Measurements from ENCODE around the gene SSX7.
A peak's percentile ranks its signal among the peaks of the same experiment; 100 is the strongest.
"Not testable (repeated sequence)": the region's sequence is repeated elsewhere in the genome, so short reads cannot be mapped to it uniquely, and the experiment has no call there.

The SSX7 gene, protein sequence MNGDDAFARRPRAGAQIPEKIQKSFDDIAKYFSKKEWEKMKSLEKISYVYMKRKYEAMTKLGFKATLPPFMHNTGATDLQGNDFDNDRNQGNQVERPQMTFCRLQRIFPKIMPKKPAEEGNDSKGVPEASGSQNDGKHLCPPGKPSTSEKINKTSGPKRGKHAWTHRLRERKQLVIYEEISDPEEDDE

DNA sequence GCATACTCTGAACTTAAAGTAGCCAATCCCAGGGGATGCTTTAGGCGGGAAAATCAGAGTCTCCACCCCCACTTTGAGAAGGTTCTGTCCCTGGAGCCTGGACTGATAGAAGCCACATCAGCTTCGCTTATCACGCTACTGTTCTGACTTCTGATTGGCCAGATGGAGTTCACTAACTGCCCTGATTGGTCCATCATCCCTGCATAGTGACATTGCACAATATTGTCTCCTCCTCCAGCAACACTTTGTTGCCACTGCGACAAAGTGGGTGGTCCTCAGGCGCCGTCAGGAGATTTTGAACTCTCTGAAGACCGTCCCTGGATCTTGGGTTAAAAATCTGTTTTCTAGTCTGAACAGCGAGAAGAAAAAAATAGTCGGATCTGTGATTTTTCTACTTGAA lies at the start of gene SSX7:
Gene SSX7 (minus strand): TSS at position 101 of the 400 bp plus-strand sequence. CDS start 1,428 bp downstream, outside the sequence.
- H3K27me3 ChIP-seq = peaks cover 57 to 91% (median 78%) of the 10 kb centered on the region in 11 experiments
- H4K20me1 ChIP-seq, H3K9ac ChIP-seq, H3K27ac ChIP-seq, H3K36me3 ChIP-seq, H3K4me2 ChIP-seq, H3K4me3 ChIP-seq: not testable (repeated sequence)
- H3K9me3 ChIP-seq (replicated peaks in 1 of 11) = peaks cover 0 to 17% (median 7%) of the 10 kb centered on the region in 11 experiments; a peak in 9 of 22 replicates
- peaks cover 0 to 18% (median 4%) of the 10 kb centered on the region in 10 experiments; a peak in 10 of 20 replicates for H3K4me1 ChIP-seq
- 0 out of 22 replicates have a peak, but pooled peaks of 1 of the 11 experiments have one; percentile 19 for TF ChIP-seq Cebpa-rat (IDR thresholded peaks at IDR 0.05)

DNA sequence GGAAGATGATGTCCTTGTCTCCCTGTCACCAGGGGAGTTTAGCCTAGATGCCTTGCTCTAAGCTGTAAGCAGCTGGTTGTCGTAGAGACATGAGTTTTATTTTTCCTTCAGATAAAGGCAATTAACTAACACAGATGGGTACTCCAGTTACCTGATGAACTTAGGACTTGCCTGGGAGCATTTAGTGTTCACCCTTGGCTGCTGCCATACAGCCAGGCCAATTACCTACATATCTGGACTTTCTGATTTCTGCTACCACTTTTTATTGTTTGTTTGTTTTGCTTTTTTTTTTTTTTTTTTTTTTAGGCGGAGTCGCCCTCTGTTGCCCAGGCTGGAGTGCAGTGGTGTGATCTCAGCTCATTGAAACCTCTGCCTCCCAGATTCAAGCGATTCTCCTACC lies 37.3 kb upstream of the SSX7 start:
- H3K4me2 ChIP-seq; H3K4me1 ChIP-seq; H4K20me1 ChIP-seq; H3K4me3 ChIP-seq; H3K9ac ChIP-seq; H3K27me3 ChIP-seq; H3K27ac ChIP-seq; H3K36me3 ChIP-seq; H3K9me3 ChIP-seq (replicated peaks in 1 of 11): not testable (repeated sequence)

DNA sequence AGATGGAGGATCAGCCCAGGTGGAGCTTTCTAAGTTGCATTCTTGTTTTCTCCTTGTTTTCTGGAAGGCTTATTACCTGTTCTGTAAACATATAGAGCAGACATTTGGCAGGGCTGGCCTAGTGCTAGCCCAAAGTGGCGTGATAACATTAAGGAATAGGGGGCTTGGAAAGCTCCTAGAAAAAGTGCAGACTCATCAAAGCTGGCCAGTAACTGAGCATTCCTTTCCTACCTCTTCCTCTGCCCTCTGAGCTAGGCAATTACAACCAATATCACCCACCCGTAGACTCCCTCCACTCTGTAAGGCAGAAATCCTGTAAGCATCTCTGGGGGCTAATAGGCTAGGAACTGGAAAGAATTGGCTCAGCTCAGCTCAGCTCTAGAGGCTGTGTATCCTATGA lies 7.5 kb upstream of the SSX7 start:
- H4K20me1 ChIP-seq; H3K4me1 ChIP-seq; H3K4me2 ChIP-seq; H3K4me3 ChIP-seq; H3K9me3 ChIP-seq (replicated peaks in 1 of 11); H3K27ac ChIP-seq; H3K9ac ChIP-seq; H3K36me3 ChIP-seq: not testable (repeated sequence)
- H3K27me3 ChIP-seq = peaks cover 74 to 92% (median 87%) of the 10 kb centered on the region in 11 experiments

DNA sequence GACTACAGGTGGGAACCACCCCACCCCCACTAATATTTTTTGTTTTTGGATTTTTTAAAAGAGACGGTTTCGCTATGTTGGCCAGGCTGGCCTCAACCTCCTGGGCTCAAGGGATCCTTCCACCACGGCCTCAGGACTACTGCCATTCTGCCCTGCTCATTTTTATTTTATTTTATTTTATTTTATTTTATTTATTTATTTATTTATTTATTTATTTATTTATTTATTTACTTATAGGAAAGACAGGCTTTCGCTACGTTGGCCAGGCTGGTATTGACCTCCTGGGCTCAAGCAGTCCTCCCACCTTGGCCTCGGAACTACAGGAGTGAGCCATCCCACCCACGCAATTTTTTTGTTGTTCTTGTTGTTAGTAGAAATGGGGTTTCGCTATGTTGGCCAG lies 775 bp upstream of the SSX7 start:
- H3K4me2 ChIP-seq, H3K27ac ChIP-seq, H3K9ac ChIP-seq, H4K20me1 ChIP-seq, H3K36me3 ChIP-seq, H3K4me3 ChIP-seq: not testable (repeated sequence)
- peaks cover 57 to 91% (median 79%) of the 10 kb centered on the region in 11 experiments for H3K27me3 ChIP-seq
- peaks cover 0 to 11% (median 3%) of the 10 kb centered on the region in 10 experiments; a peak in 10 of 20 replicates for H3K4me1 ChIP-seq
- peaks cover 0 to 17% (median 7%) of the 10 kb centered on the region in 11 experiments; a peak in 9 of 22 replicates for H3K9me3 ChIP-seq (replicated peaks in 1 of 11)

DNA sequence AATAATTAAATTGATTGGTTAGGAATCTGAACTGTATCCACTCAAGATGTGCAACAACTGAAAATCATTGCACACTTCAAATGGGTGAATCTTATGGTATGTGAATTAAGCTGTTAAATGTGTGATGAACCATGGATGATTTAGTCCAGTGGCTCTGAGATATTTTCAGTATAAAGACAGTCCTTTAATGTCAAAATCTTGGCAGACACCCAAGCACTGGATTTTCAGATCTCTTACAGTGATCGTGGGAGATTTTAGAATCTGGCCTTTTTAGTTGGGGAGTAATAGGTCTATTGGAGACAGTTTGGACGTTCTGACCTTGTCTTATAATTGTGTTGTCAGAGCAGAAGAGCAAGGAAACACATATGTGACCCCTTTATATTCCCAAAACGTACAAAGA lies 4.0 kb downstream of the SSX7 start:
- Histone ChIP-seq H3K4me2 (peak overlapping the region in 6 of 11 experiments; percentile 18 to 48 (median 39); a peak in 8 of 22 replicates), H3K9me3 (replicated peaks in 1 of 11) (peaks cover 0 to 18% (median 9%) of the 10 kb centered on the region in 11 experiments; a peak in 10 of 22 replicates), H3K27me3 (peaks cover 77 to 99% (median 91%) of the 10 kb centered on the region in 11 experiments), H3K27ac (peak overlapping the region in 1 of 11 experiments; percentile 9; a peak in 1 of 22 replicates), H3K4me1 (peaks cover 0 to 39% (median 22%) of the 10 kb centered on the region in 10 experiments; a peak in 13 of 20 replicates)
- not testable (repeated sequence) for H3K36me3 ChIP-seq, H3K4me3 ChIP-seq, H4K20me1 ChIP-seq, H3K9ac ChIP-seq

DNA sequence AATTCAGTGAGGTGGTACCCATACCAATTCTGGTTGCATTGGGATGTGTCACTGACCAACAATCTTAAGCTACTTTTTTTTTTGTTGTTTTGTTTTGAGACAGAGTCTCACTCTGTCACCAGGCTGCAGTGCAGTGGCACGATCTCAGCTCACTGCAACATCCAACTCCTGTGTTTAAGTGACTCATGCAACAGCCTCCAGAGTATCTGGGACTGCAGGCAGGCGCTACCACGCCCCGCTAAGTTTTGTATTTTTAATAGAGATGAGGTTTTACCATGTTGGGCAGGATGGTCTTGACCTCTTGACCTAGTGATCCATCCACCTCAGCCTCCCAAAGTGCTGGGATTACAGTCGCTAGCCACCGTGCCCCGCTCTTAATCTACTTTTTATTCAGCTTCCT lies 5.7 kb downstream of the SSX7 start:
- not testable (repeated sequence) for H3K4me3 ChIP-seq, H4K20me1 ChIP-seq, H3K9ac ChIP-seq, H3K36me3 ChIP-seq
- H3K4me2 ChIP-seq = peak overlapping the region in 6 of 11 experiments; percentile 21 to 48 (median 44); a peak in 9 of 22 replicates
- H3K27me3 ChIP-seq = peaks cover 70 to 91% (median 84%) of the 10 kb centered on the region in 11 experiments
- H3K9me3 ChIP-seq (replicated peaks in 1 of 11) = peaks cover 4 to 21% (median 9%) of the 10 kb centered on the region in 11 experiments; a peak in 13 of 22 replicates
- peak overlapping the region in 2 of 11 experiments; percentile 6 to 36; a peak in 1 of 22 replicates for H3K27ac ChIP-seq
- H3K4me1 ChIP-seq = peaks cover 0 to 39% (median 22%) of the 10 kb centered on the region in 10 experiments; a peak in 13 of 20 replicates

DNA sequence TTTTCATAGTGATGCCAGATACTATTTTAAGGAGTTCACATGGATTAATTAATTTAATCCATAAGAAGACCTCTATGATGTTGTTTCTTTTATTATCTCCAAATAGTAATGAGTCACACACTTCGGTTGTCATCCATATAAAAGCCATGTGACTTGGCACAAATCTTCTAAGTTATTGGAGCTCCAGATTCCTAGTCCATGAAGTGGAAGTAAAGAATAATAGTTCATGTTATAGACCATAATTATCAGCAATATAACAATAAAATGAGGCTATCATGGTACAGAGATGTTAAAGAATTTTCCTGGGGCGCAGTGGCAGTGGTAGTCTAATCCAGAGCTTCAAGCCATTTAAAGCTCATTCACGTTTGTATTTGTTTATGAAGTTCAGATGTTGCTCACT lies 26.2 kb downstream of the SSX7 start:
- not testable (repeated sequence) for H3K27ac ChIP-seq; H3K4me3 ChIP-seq; H3K4me2 ChIP-seq; H4K20me1 ChIP-seq; H3K36me3 ChIP-seq; H3K4me1 ChIP-seq; H3K9me3 ChIP-seq (replicated peaks in 1 of 11); H3K9ac ChIP-seq
- peaks cover 88 to 100% (median 100%) of the 10 kb centered on the region in 11 experiments for H3K27me3 ChIP-seq

DNA sequence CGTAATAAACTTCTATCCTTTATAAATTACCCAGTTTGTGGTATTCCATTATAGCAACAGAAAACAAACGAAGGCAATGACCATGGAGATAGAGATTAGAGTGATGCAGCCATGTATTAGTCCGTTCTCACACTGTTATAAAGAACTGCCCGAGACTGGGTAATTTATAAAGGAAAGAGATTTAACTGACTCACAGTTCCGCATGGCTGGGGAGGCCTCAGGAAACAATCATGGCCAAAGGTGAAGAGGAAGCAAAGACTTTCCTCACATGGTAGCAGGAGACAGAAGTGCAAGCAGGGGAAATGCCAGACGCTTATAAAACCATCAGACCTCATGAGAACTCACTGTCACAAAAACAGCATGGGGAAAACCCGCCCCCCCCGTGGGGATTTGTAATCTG lies 34.0 kb downstream of the SSX7 start:
- not testable (repeated sequence) for H3K4me1 ChIP-seq, H3K9ac ChIP-seq, H4K20me1 ChIP-seq, H3K4me3 ChIP-seq, H3K36me3 ChIP-seq, H3K27ac ChIP-seq
- Histone ChIP-seq H3K4me2 (peak overlapping the region in 9 of 11 experiments; percentile 5 to 39 (median 18); a peak in 6 of 22 replicates), H3K27me3 (peaks cover 89 to 100% (median 100%) of the 10 kb centered on the region in 11 experiments), H3K9me3 (replicated peaks in 1 of 11) (peaks cover 0 to 23% (median 8%) of the 10 kb centered on the region in 11 experiments; a peak in 12 of 22 replicates)

DNA sequence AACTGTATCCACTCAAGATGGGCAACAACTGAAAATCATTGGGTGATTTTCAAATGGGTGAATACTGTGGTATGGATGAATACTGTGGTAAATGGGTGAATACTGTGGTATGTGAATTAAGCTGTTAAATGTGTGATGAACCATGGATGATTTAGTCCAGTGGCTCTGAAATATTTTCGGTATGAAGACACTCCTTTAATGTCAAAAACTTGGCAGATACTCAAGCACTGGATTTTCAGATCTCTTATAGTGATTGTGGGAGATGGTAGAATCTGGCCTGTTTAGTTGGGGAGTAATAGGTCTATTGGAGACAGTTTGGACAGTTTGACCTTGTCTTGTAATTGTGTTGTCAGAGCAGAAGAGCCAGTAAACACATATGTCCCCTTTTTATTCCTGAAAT lies 45.7 kb downstream of the SSX7 start:
- no peaks in the 10 kb centered on the region for H3K36me3 ChIP-seq
- H4K20me1 ChIP-seq = no peaks in the 10 kb centered on the region; a peak in 1 of 22 replicates
- TF ChIP-seq Cebpa-rat (IDR thresholded peaks at IDR 0.05) = no peak
- H3K4me1 ChIP-seq = no peaks in the 10 kb centered on the region
- no peak overlapping the region for H3K4me3 ChIP-seq
- H3K4me2 ChIP-seq = no peak overlapping the region
- H3K27ac ChIP-seq = no peak overlapping the region
- peaks cover 0 to 24% (median 17%) of the 10 kb centered on the region in 11 experiments; a peak in 20 of 22 replicates for H3K9me3 ChIP-seq (replicated peaks in 1 of 11)
- H3K27me3 ChIP-seq = peaks cover 89 to 100% (median 99%) of the 10 kb centered on the region in 11 experiments
- no peak overlapping the region for H3K9ac ChIP-seq

DNA sequence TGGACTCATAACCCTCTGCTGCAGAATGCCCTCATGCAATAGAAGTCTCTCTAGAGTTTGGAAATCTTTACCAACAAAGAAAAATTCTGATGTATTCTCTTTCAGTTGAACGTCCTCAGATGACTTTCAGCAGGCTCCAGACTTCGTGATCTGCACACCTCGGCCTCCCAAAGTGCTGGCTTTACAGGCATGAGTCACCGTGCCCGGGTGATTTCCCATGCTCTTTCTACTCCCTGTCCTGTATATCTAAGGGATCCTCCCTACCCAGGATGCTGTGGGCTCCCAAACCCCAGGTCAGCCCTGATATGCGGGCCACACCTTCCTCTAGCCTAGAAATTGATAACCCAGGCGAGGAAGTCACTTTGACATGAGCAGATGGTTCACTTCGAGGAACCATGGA lies 51.5 kb downstream of the SSX7 start:
- not testable (repeated sequence) for H3K27ac ChIP-seq, H3K9ac ChIP-seq, H3K36me3 ChIP-seq, H3K4me1 ChIP-seq, H3K4me3 ChIP-seq, H4K20me1 ChIP-seq, H3K4me2 ChIP-seq
- Histone ChIP-seq H3K27me3 (peaks cover 64 to 77% (median 74%) of the 10 kb centered on the region in 11 experiments), H3K9me3 (replicated peaks in 1 of 11) (peaks cover 0 to 26% (median 15%) of the 10 kb centered on the region in 11 experiments; a peak in 20 of 22 replicates)
